Measurements from ENCODE around the gene MMS19. TPM values are rescaled to one million over a fixed set of nuclear protein-coding genes. Genes with fewer than 3 reads are reported as not detected.

The MMS19 gene
- total RNA-seq, 1 experiment from 2014 or later, result 83.3 TPM

DNA sequence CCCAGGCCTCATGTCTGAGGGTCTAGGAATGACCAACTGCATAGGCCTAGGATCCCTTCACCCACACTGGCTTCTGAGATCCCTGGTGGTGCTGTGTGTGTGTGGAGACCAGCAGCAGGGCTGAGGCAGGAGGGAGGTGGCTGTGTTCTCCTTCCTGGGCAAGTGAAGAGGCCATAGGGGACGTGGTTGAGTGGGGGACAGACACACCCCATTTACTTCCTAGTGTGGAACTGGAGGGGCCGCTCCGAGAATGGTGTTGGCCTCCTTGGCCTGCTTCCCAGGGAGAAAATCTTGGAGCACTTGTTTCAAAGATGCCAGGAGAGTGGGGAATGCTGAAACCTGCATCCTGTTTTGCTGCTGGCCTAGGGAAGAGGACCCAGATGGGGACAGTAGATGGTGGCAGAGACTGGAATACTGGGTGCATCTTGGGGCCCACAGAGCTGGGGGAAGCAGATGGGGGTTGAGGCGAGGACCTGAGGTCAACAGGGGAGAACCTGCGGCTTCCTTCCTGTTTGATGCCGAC, 19.6 kb upstream of the MMS19 start:
- H3K4me3 ChIP-seq (ENCODE audit: low read depth in 2 of 2, low read length in 2 of 2), result no peak overlapping the region
- intact Hi-C loops (cut with micrococcal nuclease; ENCODE audit: unreplicated experiment) (no loop called here), in situ Hi-C loops (cut with HindIII; ENCODE audit: low pct_unique_long_range_greater_than_20kb, low sequenced_read_pairs) (no loop called here)
- no peaks in the 10 kb centered on the region for H3K9me3 ChIP-seq (ENCODE audit: control insufficient read depth, insufficient read depth, low read depth, low read length)
- H3K36me3 ChIP-seq (ENCODE audit: control insufficient read depth, insufficient read depth, low read length), result no peaks in the 10 kb centered on the region
- ATAC-seq (peak; percentile 36), DNase-seq (ENCODE audit: low read depth, low spot score) (no peak)
- H3K27me3 ChIP-seq (ENCODE audit: control insufficient read depth, insufficient read depth, low read length), result no peaks in the 10 kb centered on the region
- no TSS peak for BruUV-seq (replicated peaks)
- H3K27ac ChIP-seq (ENCODE audit: low read length), result peak overlapping the region; percentile 69
- CTCF ChIA-PET, result no interaction called here
- TF ChIP-seq, protein P1, sequence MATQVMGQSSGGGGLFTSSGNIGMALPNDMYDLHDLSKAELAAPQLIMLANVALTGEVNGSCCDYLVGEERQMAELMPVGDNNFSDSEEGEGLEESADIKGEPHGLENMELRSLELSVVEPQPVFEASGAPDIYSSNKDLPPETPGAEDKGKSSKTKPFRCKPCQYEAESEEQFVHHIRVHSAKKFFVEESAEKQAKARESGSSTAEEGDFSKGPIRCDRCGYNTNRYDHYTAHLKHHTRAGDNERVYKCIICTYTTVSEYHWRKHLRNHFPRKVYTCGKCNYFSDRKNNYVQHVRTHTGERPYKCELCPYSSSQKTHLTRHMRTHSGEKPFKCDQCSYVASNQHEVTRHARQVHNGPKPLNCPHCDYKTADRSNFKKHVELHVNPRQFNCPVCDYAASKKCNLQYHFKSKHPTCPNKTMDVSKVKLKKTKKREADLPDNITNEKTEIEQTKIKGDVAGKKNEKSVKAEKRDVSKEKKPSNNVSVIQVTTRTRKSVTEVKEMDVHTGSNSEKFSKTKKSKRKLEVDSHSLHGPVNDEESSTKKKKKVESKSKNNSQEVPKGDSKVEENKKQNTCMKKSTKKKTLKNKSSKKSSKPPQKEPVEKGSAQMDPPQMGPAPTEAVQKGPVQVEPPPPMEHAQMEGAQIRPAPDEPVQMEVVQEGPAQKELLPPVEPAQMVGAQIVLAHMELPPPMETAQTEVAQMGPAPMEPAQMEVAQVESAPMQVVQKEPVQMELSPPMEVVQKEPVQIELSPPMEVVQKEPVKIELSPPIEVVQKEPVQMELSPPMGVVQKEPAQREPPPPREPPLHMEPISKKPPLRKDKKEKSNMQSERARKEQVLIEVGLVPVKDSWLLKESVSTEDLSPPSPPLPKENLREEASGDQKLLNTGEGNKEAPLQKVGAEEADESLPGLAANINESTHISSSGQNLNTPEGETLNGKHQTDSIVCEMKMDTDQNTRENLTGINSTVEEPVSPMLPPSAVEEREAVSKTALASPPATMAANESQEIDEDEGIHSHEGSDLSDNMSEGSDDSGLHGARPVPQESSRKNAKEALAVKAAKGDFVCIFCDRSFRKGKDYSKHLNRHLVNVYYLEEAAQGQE (IDR thresholded peaks at IDR 0.05; ENCODE audit: insufficient read depth in 1 of 2, low read depth in 2 of 2, low read length in 1 of 2), result no peak
- TF ChIP-seq POLR2AphosphoS5 (IDR thresholded peaks at IDR 0.05; ENCODE audit: low read depth, low read length), result no peak
- TF ChIP-seq TCF7L2 (IDR thresholded peaks at IDR 0.05; ENCODE audit: low read depth, low read length), result no peak
- TF ChIP-seq, protein P2, sequence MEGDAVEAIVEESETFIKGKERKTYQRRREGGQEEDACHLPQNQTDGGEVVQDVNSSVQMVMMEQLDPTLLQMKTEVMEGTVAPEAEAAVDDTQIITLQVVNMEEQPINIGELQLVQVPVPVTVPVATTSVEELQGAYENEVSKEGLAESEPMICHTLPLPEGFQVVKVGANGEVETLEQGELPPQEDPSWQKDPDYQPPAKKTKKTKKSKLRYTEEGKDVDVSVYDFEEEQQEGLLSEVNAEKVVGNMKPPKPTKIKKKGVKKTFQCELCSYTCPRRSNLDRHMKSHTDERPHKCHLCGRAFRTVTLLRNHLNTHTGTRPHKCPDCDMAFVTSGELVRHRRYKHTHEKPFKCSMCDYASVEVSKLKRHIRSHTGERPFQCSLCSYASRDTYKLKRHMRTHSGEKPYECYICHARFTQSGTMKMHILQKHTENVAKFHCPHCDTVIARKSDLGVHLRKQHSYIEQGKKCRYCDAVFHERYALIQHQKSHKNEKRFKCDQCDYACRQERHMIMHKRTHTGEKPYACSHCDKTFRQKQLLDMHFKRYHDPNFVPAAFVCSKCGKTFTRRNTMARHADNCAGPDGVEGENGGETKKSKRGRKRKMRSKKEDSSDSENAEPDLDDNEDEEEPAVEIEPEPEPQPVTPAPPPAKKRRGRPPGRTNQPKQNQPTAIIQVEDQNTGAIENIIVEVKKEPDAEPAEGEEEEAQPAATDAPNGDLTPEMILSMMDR (IDR thresholded peaks at IDR 0.05), result no peak
- no peak for TF ChIP-seq SIN3A (IDR thresholded peaks at IDR 0.05; ENCODE audit: borderline replicate concordance, insufficient read depth, low read depth, low read length)
- H3K4me1 ChIP-seq (ENCODE audit: control insufficient read depth, insufficient read depth, low read length), result peaks cover 23% of the 10 kb centered on the region
- POLR2A ChIA-PET, result no interaction called here

DNA sequence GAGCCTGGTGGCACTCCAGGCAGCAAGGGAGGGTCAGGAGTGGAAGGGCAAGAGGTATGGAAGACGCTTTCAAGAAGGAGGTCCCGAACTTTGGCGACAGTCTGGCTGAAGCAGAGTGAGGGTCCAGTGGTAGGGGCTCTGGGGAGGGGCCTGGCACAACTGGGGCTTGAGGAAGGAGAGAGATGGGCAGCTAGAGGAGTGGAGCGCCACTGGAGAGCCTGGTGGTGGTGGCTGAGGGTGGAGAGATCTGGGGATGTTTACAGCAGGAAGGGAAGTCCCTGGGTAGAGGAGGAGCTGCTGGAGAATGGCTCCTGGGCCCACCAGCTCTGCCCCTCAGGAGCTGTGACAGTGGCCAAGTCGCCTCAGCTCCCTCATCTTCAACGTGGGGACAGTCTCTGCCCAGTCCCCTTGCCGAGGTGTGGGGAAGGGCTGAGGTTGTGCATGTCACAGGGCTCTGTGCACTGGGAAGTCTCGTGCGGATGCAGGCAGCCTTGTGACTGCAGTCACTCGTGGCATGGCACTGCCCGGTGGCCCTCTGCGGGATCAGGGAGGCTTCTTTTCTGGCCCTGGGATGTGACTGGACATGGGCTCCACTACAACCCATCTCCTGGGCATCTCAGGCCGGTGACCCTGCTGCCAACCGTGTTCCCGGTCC, 19.0 kb upstream of the MMS19 start:
- Histone ChIP-seq H3K27me3 (ENCODE audit: control insufficient read depth, insufficient read depth, low read length) (no peaks in the 10 kb centered on the region), H3K27ac (ENCODE audit: low read length) (peak overlapping the region; percentile 69; the same call in 1 of the 2 replicates), H3K4me3 (ENCODE audit: low read depth in 2 of 2, low read length in 2 of 2) (no peak overlapping the region), H3K36me3 (ENCODE audit: control insufficient read depth, insufficient read depth, low read length) (no peaks in the 10 kb centered on the region), H3K4me1 (ENCODE audit: control insufficient read depth, insufficient read depth, low read length) (peaks cover 24% of the 10 kb centered on the region), H3K9me3 (ENCODE audit: control insufficient read depth, insufficient read depth, low read depth, low read length) (no peaks in the 10 kb centered on the region)
- no TSS peak for BruUV-seq (replicated peaks)
- CTCF ChIA-PET, result no interaction called here
- TF ChIP-seq, protein P1 (IDR thresholded peaks at IDR 0.05; ENCODE audit: insufficient read depth in 1 of 2, low read depth in 2 of 2, low read length in 1 of 2), result no peak
- TF ChIP-seq SIN3A (IDR thresholded peaks at IDR 0.05; ENCODE audit: borderline replicate concordance, insufficient read depth, low read depth, low read length) (no peak), POLR2AphosphoS5 (IDR thresholded peaks at IDR 0.05; ENCODE audit: low read depth, low read length) (no peak), TCF7L2 (IDR thresholded peaks at IDR 0.05; ENCODE audit: low read depth, low read length) (no peak)
- TF ChIP-seq, protein P2 (IDR thresholded peaks at IDR 0.05), result no peak
- POLR2A ChIA-PET, result no interaction called here
- DNase-seq (ENCODE audit: low read depth, low spot score), result no peak
- in situ Hi-C loops (cut with HindIII; ENCODE audit: low pct_unique_long_range_greater_than_20kb, low sequenced_read_pairs) (no loop called here), intact Hi-C loops (cut with micrococcal nuclease; ENCODE audit: unreplicated experiment) (no loop called here)
- ATAC-seq, result peak; percentile 5; the same call in 1 of the 2 replicates

Measured in Panc1 (cell line).